A549 (cell line): ENCODE measurements around the gene PSD. TPM values are rescaled to one million over a fixed set of nuclear protein-coding genes. Genes with fewer than 3 reads are reported as not detected.

Experiments
- ATAC-seq, 2 experiments: fragments of 200-7000 bp in 1 of 2; fragments of >200 bp in 1 of 2; cut with Nextera tagmentation in 1 of 2; cut with Tn5 transposase in 1 of 2; 3 replicates each; pipeline versions ENCODE4 v1.8.0 to v1.9.1; 2018 to 2020; ENCODE audit warnings: mild to moderate bottlenecking in 1 of 2, moderate library complexity in 1 of 2
- CTCF ChIA-PET: fragments of 300-600 bp; sonication (Branson Sonifier 250); formaldehyde crosslinking; extraction: SDS; loops from one replicate; lab custom pipeline; 2021; ENCODE audit warnings: antibody characterized with exemption, inconsistent platforms; lab: Yijun Ruan, JAX
- POLR2A ChIA-PET: fragments of 350-600 bp; formaldehyde crosslinking; extraction: SDS; loops from one replicate; lab custom pipeline; 2021; ENCODE audit warnings: antibody characterized with exemption, inconsistent platforms; lab: Yijun Ruan, JAX
- DNase-seq, 2 experiments: peaks; one replicate each; pipeline versions ENCODE4 v3.0.0 to v3.0.0-alpha.2; 2011 to 2016; ENCODE audit warnings: low read depth in 1 of 2, low spot score in 1 of 2
- FAIRE-seq: peaks from 2 replicates; lab custom pipeline; 2011; peaks lifted over from hg19 to GRCh38; lab: Jason Lieb, UNC
- H3K27ac ChIP-seq, 2 experiments: fragments of >200 bp; sonication (Bioruptor Twin); formaldehyde crosslinking; 3 replicates each; pipeline ENCODE4 v1.5.1; 2016 to 2017
- H3K4me1 ChIP-seq: fragments of >200 bp; sonication (Bioruptor Twin); formaldehyde crosslinking; 3 replicates; pipeline ENCODE4 v1.6.1; 2016
- H3K4me2 ChIP-seq: fragments of >200 bp; sonication (Bioruptor Twin); formaldehyde crosslinking; 3 replicates; pipeline ENCODE4 v1.6.1; 2016
- H3K4me3 ChIP-seq: fragments of >200 bp; sonication (Bioruptor Twin); formaldehyde crosslinking; 3 replicates; pipeline ENCODE4 v1.5.1; 2016
- H3K9me3 ChIP-seq: fragments of >200 bp; sonication (Bioruptor Twin); formaldehyde crosslinking; 3 replicates; pipeline ENCODE4 v1.6.1; 2016
- CEBPB ChIP-seq, 2 experiments: fragments of >200 bp in 1 of 2; sonication (Bioruptor Twin) in 1 of 2; formaldehyde crosslinking in 1 of 2; IDR thresholded peaks; 2 replicates each; pipeline ENCODE4 v1.6.1; 2012 to 2016
- CTCF ChIP-seq: fragments of >200 bp; sonication (Bioruptor Twin); formaldehyde crosslinking; IDR thresholded peaks from 3 replicates; pipeline ENCODE4 v1.5.1; 2016
- ELK1 ChIP-seq: fragments of 150-350 bp; IDR thresholded peaks from 2 replicates; pipeline ENCODE4 v1.6.1; 2014; ENCODE audit warnings: low read depth, mild to moderate bottlenecking, low read length
- ESRRA ChIP-seq: fragments of 150-350 bp; IDR thresholded peaks from 2 replicates; pipeline ENCODE4 v1.6.1; 2014; ENCODE audit warnings: mild to moderate bottlenecking, low read length, borderline replicate concordance
- FOSB ChIP-seq: fragments of 250-450 bp; sonication (Bioruptor Pico); IDR thresholded peaks from 2 replicates; pipeline ENCODE4 v1.5.0; 2020; ENCODE audit warnings: mild to moderate bottlenecking, moderate library complexity
- FOXS1 ChIP-seq: fragments of 250-450 bp; sonication (Bioruptor Pico); IDR thresholded peaks from 2 replicates; pipeline ENCODE4 v1.5.0; 2020; ENCODE audit warnings: mild to moderate bottlenecking, moderate library complexity
- HOXB5 ChIP-seq: fragments of 250-450 bp; sonication (Bioruptor Pico); IDR thresholded peaks from 2 replicates; pipeline ENCODE4 v1.5.0; 2020; ENCODE audit warnings: mild to moderate bottlenecking, moderate library complexity
- MAFK ChIP-seq: fragments of 450-650 bp; IDR thresholded peaks from 2 replicates; pipeline ENCODE4 v1.6.1; 2014; ENCODE audit not compliant: partially characterized antibody
- NFE2L2 ChIP-seq: fragments of 150-350 bp; conservative IDR thresholded peaks from 2 replicates; pipeline ENCODE4 v1.6.1; 2014; ENCODE audit warnings: low read length
- NPAS2 ChIP-seq: fragments of 250-450 bp; sonication (Bioruptor Pico); IDR thresholded peaks from 2 replicates; pipeline ENCODE4 v1.8.0; 2022; ENCODE audit warnings: mild to moderate bottlenecking, moderate library complexity, borderline replicate concordance
- PHF8 ChIP-seq: fragments of 200-600 bp; sonication (generic); IDR thresholded peaks from 2 replicates; pipeline ENCODE4 v1.6.1; 2016; ENCODE audit warnings: low read depth, mild to moderate bottlenecking, antibody characterized with exemption, moderate library complexity, borderline replicate concordance
- POLR2A ChIP-seq: IDR thresholded peaks from 2 replicates; pipeline ENCODE4 v1.6.1; 2012; ENCODE audit warnings: mild to moderate bottlenecking, low read length
- POLR2AphosphoS2 ChIP-seq: conservative IDR thresholded peaks from 2 replicates; pipeline ENCODE4 v1.6.1; 2012; ENCODE audit warnings: low read length, improper control_type of control experiment, inconsistent platforms
- RAD21 ChIP-seq, 2 experiments: fragments of >200 bp in 1 of 2; sonication (Bioruptor Twin) in 1 of 2; formaldehyde crosslinking in 1 of 2; IDR thresholded peaks in 1 of 2; conservative IDR thresholded peaks in 1 of 2; 2 replicates in 1 of 2; 3 replicates in 1 of 2; pipeline ENCODE4 v1.6.1; 2012 to 2018; ENCODE audit warnings: inconsistent platforms in 1 of 2
- RFX5 ChIP-seq: fragments of 450-650 bp; IDR thresholded peaks from 2 replicates; pipeline ENCODE4 v1.7.1; 2014; ENCODE audit warnings: antibody characterized with exemption, mild to moderate bottlenecking, moderate library complexity
- RNF2 ChIP-seq: fragments of 200-600 bp; sonication (generic); IDR thresholded peaks from 2 replicates; pipeline ENCODE4 v1.6.1; 2016; ENCODE audit warnings: low read depth, mild to moderate bottlenecking, antibody characterized with exemption, moderate library complexity, borderline replicate concordance
- TFCP2L1 ChIP-seq: fragments of 250-450 bp; sonication (Bioruptor Pico); IDR thresholded peaks from 2 replicates; pipeline ENCODE4 v1.5.0; 2021; ENCODE audit warnings: mild to moderate bottlenecking
- TP53 ChIP-seq: fragments of 250-450 bp; sonication (Bioruptor Pico); IDR thresholded peaks from 2 replicates; pipeline ENCODE4 v1.5.0; 2021; ENCODE audit warnings: mild to moderate bottlenecking, moderate library complexity
- USF2 ChIP-seq: fragments of 450-650 bp; IDR thresholded peaks from 2 replicates; pipeline ENCODE4 v1.6.1; 2014; ENCODE audit warnings: antibody characterized with exemption
- ZSCAN20 ChIP-seq: fragments of 250-450 bp; sonication (Bioruptor Pico); IDR thresholded peaks from 2 replicates; pipeline ENCODE4 v1.8.0; 2022; ENCODE audit warnings: mild to moderate bottlenecking, moderate library complexity
- WGBS: methylation state at CpG from one replicate; pipeline ENCODE4 v1.1.6; 2017; ENCODE audit errors: missing lambda C conversion rate; 5-methylcytosine and 5-hydroxymethylcytosine counted together
- polyA plus RNA-seq, 4 experiments: library from polyadenylated mRNA; depleted of rRNA in 3 of 4; stranded (reverse); fragments of >200 nt; fragmentation: RNase III in 1 of 4; extraction: RNeasy Plus Mini Kit Qiagen cat#74134 plus additional on column Dnase treatment in 1 of 4; gene quantifications; 2 replicates in 3 of 4; 3 replicates in 1 of 4; pipeline ENCODE4 v1.2.3, GENCODE V29; 2011 to 2017
- TF ChIP-seq, protein P1 (sequence below): fragments of >200 bp; sonication (Bioruptor Twin); formaldehyde crosslinking; IDR thresholded peaks from 2 replicates; pipeline ENCODE4 v1.6.1; 2016
- TF ChIP-seq, protein P2 (sequence below): IDR thresholded peaks from 2 replicates; pipeline ENCODE4 v1.6.1; 2012

The PSD gene
- polyA plus RNA-seq, 2 of the 4 experiments (the other 2 are of a cell fraction) = 0.14 to 0.75 TPM

DNA sequence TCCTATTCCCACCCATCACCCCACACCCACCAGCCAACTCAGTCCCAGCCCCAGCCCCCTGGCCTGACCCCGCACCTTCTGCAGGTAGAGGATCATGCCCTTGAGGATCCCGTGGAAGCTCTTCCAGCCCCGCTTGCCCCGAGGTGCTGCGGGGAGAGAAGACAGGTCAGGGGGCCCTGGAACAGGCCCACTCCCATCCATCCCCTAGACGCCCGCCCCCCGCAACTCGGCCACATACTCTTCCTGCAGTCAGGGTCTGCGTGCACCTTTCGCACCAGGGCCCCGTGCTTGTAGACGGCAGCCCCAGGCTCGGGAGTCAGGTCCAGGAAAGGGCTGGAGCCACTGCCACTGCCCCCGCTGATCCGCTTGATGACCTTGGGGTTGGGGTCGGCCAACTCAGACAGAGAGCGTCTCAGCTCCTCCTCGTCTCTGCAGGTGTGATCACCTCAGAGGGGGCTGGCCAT lies 13.4 kb downstream of the PSD start:
- no peak for ATAC-seq
- H3K9me3 ChIP-seq = no peaks in the 10 kb centered on the region
- DNase-seq = no peak
- H3K4me1 ChIP-seq = peaks cover 19% of the 10 kb centered on the region
- ChIA-PET POLR2A (interaction anchor here (0.9 to 1.2 kb wide), 2 partner anchors 10 to 21 kb away, joined by 3 to 4 read pairs; partner anchors contain the start of gene NFKB2), CTCF (interaction anchor here (1.0 to 16.2 kb wide), 10 partner anchors 10 to 235 kb away, joined by 3 to 450 read pairs (median 51); partner anchors contain the start of genes CUEDC2, ELOVL3, FBXL15 and NFKB2)
- no peak for FAIRE-seq
- H3K4me2 ChIP-seq = no peak overlapping the region
- no peak for TF ChIP-seq CEBPB (IDR thresholded peaks at IDR 0.05)
- TF ChIP-seq POLR2AphosphoS2 = peak; percentile 80; the same call in 1 of the 2 replicates
- TF ChIP-seq MAFK = no peak
- no peak overlapping the region for H3K4me3 ChIP-seq
- WGBS = 95% methylated on average over 5 of the region's 19 CpGs
- H3K27ac ChIP-seq = no peak overlapping the region

- ATAC-seq = no peak
- FAIRE-seq = no peak
- ChIA-PET CTCF (interaction anchor here (0.9 to 16.2 kb wide), 16 partner anchors 9 to 235 kb away, joined by 3 to 450 read pairs (median 7); partner anchors contain the start of genes CUEDC2, ELOVL3, FBXL15 and NFKB2), POLR2A (interaction anchor here (0.6 to 1.2 kb wide), 4 partner anchors 9 to 22 kb away, joined by 3 to 6 read pairs (median 4); partner anchors contain the start of genes FBXL15 and NFKB2)
- Histone ChIP-seq H3K4me1 (peaks cover 24% of the 10 kb centered on the region), H3K4me2 (no peak overlapping the region), H3K4me3 (no peak overlapping the region), H3K9me3 (no peaks in the 10 kb centered on the region), H3K27ac (no peak overlapping the region)
- 85% methylated on average over 16 of the region's 17 CpGs for WGBS
- DNase-seq = no peak
- TF ChIP-seq TFCP2L1 (0 out of 2 replicates have a peak, but pooled peaks have one; percentile 20), ELK1 (no peak)
These were observed 14.1 kb downstream of the PSD start for GRCh38 chr10:102404361-102405107.

DNA sequence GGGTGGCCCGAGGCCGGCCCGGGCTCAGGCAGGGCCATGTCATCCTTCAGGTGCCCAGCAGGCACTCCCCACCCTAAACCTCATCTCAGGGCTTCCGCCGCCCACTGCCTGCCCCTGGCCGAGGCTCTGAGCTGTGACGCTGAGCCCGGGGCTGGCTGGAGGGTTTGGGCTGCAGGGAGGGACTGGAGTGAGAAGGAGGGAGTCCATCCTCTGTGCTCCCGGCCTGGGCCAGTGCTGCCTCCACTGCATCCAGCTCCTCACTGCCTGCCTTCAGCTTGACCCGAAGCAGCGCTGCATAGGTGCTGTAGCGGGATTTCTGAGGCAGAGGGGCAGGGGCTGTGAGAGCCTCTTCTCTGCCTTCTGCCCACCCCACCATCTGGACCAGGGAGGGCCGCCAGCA lies 15.5 kb downstream of the PSD start:
- ChIA-PET POLR2A (interaction anchor here (1.1 kb wide), 1 partner anchor 18 kb away, joined by 6 read pairs; the partner anchor contains the start of gene FBXL15), CTCF (interaction anchor here (0.5 to 16.2 kb wide), 20 partner anchors 8 to 353 kb away, joined by 3 to 450 read pairs (median 5); partner anchors contain the start of genes CUEDC2, ELOVL3, FBXL15 and NFKB2)
- Histone ChIP-seq H3K4me1 (peaks cover 30% of the 10 kb centered on the region), H3K4me3 (no peak overlapping the region), H3K4me2 (no peak overlapping the region), H3K27ac (peak overlapping the region in 1 of 2 experiments; percentile 78; a peak in 3 of 6 replicates), H3K9me3 (no peaks in the 10 kb centered on the region)
- TF ChIP-seq RAD21 (conservative IDR thresholded peaks at IDR 0.05 in 1 of 2, IDR thresholded peaks at IDR 0.05 in 1 of 2) = no peak
- TF ChIP-seq ESRRA = no peak
- TF ChIP-seq USF2 = no peak
- no peak for TF ChIP-seq RNF2
- no peak for TF ChIP-seq ELK1
- TF ChIP-seq TP53 (CRISPR knock-in tag) = no peak
- TF ChIP-seq ZSCAN20 = no peak
- TF ChIP-seq PHF8 = no peak
- no peak for TF ChIP-seq MAFK
- TF ChIP-seq POLR2A = no peak
- no peak for TF ChIP-seq CTCF
- no peak for TF ChIP-seq RFX5
- TF ChIP-seq FOSB (CRISPR knock-in tag) = no peak
- TF ChIP-seq, protein P1, sequence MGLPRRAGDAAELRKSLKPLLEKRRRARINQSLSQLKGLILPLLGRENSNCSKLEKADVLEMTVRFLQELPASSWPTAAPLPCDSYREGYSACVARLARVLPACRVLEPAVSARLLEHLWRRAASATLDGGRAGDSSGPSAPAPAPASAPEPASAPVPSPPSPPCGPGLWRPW = no peak
- TF ChIP-seq FOXS1 (CRISPR knock-in tag) = no peak
- TF ChIP-seq NPAS2 (CRISPR knock-in tag) = no peak
- TF ChIP-seq, protein P2, sequence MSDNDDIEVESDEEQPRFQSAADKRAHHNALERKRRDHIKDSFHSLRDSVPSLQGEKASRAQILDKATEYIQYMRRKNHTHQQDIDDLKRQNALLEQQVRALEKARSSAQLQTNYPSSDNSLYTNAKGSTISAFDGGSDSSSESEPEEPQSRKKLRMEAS = no peak
- no peak for TF ChIP-seq HOXB5 (CRISPR knock-in tag)
- no peak for TF ChIP-seq NFE2L2
- no peak for FAIRE-seq
- WGBS = 80% methylated on average over 10 of the region's 13 CpGs
- DNase-seq = no peak
- ATAC-seq = no peak
